HG02678 (cell line): ENCODE results near the gene CBFA2T3.
"Not testable (repeated sequence)": the region's sequence is repeated elsewhere in the genome, so short reads cannot be mapped to it uniquely, and the experiment has no call there.

Experiments used
- ATAC-seq: cut with Tn5 transposase; IDR thresholded peaks from one replicate; pipeline ENCODE4 v1.9.1; 2021; ENCODE audit warnings: mild to moderate bottlenecking, moderate library complexity; ENCODE audit not compliant: unreplicated experiment

CBFA2T3 gene

GRCh38 chr16:88977018-88977811 is at the start of gene CBFA2T3:
CBFA2T3 (minus strand) TSS chr16:88977207; CDS start chr16:88976807, 400 bp downstream.
- ATAC-seq: no peak

GRCh38 chr16:89026121-89026612 is 49.2 kb upstream of the CBFA2T3 start:
- no peak for ATAC-seq

GRCh38 chr16:89025636-89026035 is 48.6 kb upstream of the CBFA2T3 start:
- no peak for ATAC-seq

DNA sequence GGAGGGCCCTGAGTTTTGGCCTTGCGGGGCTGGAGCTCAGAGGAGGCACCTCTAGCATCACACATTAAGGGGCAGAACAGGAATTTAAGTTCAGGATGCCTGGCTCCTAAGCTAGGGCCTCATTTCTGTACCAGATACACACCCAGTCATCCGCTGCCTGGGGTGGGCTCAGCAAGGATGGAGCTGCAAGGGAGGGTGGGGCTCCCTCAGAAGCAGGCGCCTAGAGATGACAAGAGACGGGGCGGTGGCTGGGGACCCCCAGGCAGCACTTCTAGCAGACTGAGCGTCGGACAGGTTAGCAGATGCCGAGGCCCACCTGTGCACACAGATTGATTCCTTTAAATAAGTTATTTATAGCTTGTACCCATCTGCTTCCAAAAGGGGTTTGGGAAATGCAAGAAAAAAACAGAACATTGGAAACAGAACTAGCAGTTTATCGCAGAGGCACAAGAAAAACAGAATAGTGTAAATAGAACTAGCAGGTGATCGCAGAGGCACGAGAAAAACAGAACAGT is 47.6 kb upstream of the CBFA2T3 start:
- no peak for ATAC-seq

GRCh38 chr16:89023621-89024511 is 46.9 kb upstream of the CBFA2T3 start:
- no peak for ATAC-seq

- ATAC-seq: no peak
Observed at GRCh38 chr16:89023151-89023551, 46.1 kb upstream of the CBFA2T3 start.

DNA sequence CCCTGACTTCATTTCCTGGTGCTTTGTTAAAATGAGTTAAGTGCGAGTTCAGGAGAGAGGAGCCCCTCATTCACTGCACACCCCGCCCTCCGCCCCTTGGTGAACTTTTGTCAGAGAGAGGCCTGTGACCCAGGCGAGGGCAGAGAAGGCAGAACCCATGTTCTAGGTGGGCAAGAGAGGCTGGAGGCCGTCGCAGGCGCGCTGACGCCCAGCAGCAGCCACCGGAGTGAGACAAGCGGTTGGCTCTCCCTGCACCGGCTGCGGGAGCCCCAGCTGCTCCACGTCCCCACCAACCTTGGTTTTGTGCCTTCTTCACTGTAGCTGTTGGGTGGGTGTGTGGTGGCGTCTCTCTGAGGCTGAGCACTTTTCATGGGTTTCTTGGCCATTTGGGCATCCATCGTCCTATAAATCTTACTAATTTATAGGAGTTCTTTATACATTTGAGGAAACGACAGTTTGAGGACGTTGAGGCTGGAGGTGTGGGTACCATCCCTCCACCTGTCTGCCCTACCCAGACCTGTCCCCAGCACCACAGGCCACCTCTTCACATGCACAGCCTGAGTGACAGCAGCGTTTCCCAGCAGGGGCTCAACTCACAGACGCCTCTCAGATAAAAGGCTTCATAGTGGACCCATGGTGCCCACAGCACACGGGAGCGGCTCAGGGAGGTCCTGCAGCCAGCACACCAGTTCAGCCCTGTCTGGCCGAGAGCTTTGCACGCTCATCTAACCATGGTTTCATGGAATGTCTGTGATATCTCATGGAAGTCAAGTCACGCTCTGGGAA is 45.2 kb upstream of the CBFA2T3 start:
- no peak for ATAC-seq

GRCh38 chr16:89020925-89021595 is 44.1 kb upstream of the CBFA2T3 start:
- ATAC-seq: no peak

- ATAC-seq: no peak
Observed at GRCh38 chr16:89020068-89020924, 43.3 kb upstream of the CBFA2T3 start.

DNA sequence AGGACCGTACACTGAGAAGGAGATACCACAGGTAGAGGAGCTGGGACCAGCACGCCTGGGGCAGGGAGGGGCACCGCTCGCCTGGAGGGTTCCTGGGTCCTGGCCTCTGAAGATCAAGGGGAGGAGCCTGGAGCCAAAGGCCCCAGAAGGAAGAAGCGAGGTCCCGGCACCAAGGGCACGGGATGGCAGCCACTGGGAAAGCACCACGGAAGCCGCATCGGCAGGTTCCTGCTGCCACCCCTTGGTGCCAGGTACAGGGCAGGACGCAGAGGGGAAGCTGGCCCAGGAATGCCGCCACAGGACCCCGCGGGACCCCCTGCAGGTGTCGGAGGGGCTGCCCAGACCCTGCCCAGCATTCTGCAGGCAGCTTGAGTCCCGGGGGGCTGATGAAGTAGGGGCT is 42.5 kb upstream of the CBFA2T3 start:
- no peak for ATAC-seq

- no peak for ATAC-seq
Observed at GRCh38 chr16:89018282-89019158, 41.5 kb upstream of the CBFA2T3 start.

DNA sequence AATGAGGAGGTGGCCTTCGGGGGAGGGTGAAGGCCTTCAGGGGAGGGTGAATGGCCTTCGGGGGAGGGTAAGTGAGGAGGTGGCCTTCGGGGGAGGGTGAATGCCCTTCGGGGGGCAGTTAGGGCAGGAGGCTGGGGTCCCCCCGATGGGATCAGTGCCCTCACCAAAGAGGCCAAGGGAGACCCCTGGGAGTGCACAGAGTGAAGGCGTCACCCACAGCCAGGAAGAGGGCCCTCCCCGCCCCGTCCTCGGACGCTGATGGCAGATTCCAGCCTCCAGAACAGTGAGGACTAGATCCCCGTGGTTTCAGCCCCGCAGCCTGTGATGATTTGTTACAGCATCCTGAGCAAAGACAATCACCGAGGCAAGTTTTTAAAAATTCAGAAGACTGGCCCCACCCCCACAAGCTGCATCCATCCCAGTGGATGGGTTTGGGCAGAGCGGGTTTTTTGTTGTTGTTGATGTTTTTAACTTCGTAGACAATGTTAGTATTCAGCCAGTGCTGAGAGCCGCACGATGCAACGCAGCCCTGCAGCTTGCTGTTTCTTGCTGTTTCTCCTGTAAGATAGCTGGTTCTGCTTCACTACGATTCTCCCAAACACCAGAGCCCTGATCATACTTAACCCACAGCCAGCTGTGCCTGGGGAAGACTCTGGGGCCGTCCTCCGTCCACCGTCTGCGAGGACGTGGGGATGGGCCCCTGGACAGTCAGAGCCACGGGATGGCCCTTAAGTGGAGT is 40.7 kb upstream of the CBFA2T3 start:
- ATAC-seq: no peak

DNA sequence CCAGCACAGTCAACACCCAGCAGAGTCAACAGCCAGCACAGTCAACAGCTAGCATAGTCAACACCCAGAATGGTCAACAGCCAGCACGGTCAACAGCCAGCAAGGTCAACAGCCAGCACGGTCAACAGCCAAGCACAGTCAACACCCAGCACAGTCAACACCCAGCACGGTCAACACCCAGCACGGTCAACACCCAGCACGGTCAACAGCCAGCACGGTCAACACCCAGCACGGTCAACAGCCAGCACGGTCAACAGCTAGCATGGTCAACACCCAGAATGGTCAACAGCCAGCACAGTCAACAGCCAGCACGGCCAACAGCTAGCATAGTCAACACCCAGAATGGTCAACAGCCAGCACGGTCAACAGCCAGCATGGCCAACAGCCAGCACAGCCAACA is 39.6 kb upstream of the CBFA2T3 start:
- ATAC-seq: not testable (repeated sequence)

GRCh38 chr16:89015271-89015859 is 38.4 kb upstream of the CBFA2T3 start:
- ATAC-seq: no peak

DNA sequence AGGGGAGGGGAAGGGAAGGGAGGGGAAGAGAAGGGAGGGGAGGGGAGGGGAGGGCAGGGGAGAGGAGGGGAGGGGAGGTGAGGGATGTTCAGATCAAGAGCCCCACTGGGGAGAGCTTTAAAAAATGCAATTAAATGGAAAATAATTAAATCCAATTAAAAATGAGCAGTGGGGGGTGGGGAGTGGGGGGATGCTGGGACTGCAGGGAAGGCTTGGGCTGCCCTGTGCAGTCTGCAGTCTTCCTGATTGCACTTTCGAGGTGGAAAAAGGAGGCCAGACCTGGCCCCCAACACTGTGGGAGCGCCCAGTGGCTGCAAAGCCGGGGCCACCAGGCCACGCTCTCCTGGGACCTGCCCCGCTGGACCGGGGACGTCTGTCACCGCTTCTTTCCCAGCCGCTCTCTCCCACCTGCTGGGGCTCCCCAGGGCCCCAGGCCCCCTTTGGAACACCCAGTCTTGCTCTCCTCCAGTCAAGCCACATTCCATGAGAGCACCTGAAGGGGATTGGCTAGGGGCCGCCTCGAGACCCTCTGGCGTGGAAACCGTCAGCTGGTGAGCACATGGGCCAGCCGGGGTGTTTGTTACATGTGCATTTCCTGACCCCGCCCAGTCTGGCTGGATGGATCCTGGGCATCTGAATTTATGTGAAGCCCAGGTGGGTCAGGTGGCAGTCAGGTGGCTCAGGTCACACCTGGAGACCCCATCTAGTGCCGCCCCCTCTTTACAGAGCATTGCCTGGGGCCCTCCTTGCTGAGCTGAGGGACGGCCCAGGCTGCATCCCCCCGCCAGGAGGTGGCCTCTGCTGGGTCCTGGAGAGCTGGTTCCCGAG is 37.6 kb upstream of the CBFA2T3 start:
- no peak for ATAC-seq

DNA sequence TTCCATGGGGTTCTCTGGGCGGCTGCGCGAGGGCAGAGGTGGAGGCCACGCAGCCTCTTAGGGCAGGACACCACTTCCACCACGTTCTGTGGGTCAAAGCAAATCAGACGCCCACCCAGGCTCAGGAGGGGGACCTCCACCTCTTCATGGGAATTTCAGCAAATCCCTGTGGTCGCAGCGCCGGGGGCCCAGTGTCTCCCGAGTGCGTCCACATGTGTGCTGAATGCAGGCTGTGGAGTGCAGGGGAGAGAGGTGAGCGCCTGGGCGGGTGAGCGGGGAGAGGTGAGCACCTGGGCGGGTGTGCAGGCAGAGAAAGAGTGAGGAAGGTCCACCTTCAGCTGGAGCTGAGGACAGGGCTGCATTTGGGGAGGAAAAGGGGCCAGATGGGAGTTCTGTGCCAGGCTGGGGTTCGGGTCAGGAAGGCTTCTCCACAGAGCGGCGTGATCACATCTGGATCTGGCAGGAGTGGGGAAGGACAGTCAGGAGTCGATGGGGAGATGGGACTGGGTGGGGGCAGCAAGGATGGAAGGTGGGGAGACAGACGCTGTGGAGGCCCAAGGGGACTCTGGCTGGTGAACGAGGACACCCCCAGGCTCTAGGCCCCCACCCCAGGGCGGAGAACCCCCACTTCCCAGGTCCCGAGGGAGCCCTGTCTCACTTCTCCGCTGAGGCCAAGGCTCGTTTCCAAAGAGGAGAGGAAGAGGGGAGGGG is 36.8 kb upstream of the CBFA2T3 start:
- no peak for ATAC-seq
